ENCODE results near the gene ECE1.

GRCh38 chr1:21168444-21168843 lies 121.8 kb downstream of the ECE1 start:
- no peak for TF ChIP-seq CTCF (IDR thresholded peaks at IDR 0.05; ENCODE audit: insufficient read depth, low read length, poor library complexity, severe bottlenecking)
- no peak for TF ChIP-seq EZH2phosphoT487 (conservative IDR thresholded peaks at IDR 0.05; ENCODE audit: low read length)

Measured in SU-DHL-6 (cell line).